HG02642 (cell line): Measurements from ENCODE around the gene SPNS3.
A peak's percentile ranks its signal among the peaks of the same experiment; 100 is the strongest.

ENCODE experiments used
- ATAC-seq: cut with Tn5 transposase; IDR thresholded peaks from one replicate; pipeline ENCODE4 v1.9.1; 2021; ENCODE audit warnings: mild to moderate bottlenecking; ENCODE audit not compliant: unreplicated experiment, poor library complexity

The SPNS3 gene

DNA sequence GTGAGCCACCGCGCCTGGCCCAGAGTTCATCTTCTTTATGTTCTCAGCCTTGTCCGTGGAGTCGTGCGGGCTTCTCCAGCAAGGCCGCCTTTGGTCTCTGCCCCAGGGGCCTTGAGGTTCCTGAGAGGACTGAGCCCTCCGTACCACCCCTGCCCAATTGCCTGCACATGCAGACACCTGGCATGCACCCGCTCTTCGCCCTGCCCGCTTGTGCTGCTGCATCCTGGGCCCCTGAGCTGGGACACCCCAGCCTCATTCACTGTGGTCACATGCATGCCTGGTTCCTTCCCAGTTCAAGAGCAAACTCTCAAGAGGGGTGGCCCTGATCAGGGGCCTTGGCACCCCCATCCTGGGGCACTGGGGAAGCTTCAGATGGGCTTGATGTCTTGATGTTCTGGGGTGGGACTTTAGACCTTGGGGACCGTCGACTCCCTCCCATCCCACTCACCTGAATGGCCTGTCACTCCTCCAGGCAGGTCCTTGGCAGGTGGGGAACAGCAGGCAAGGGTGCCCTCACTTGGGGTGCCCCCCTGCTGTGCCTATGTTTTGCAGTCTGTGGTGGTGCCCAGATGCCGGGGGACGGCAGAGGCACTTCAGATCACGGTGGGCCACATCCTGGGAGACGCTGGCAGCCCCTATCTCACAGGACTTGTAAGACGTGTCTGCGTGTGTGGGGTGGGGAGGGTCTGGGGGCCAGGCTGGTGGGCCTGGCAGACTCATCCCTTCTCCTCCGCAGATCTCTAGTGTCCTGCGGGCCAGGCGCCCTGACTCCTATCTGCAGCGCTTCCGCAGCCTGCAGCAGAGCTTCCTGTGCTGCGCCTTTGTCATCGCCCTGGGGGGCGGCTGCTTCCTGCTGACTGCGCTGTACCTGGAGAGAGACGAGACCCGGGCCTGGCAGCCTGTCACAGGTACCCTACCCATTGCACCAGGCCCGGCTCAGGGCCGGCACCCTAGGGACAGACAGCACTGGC is 52.2 kb downstream of the SPNS3 start:
- ATAC-seq, result no peak

DNA sequence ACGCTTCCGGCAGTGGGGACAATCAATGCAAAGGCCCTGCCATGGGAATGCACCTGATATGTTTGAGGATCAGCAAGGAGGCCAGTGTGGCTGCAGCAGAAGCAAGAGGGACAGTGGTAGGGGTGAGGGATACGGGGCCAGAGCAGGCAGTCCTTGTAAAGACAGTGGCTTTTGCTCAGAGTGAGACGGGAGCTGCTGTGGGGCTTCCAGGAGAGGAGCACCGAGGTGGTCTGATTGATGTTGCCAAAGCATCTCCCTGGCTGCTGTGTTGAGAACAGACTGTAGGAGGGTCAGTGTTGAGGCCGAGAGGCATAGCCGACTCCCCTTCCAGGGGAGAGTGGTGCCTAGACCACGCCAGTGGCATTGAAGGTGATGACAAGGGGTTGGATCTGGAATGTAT is 53.6 kb downstream of the SPNS3 start:
- no peak for ATAC-seq

DNA sequence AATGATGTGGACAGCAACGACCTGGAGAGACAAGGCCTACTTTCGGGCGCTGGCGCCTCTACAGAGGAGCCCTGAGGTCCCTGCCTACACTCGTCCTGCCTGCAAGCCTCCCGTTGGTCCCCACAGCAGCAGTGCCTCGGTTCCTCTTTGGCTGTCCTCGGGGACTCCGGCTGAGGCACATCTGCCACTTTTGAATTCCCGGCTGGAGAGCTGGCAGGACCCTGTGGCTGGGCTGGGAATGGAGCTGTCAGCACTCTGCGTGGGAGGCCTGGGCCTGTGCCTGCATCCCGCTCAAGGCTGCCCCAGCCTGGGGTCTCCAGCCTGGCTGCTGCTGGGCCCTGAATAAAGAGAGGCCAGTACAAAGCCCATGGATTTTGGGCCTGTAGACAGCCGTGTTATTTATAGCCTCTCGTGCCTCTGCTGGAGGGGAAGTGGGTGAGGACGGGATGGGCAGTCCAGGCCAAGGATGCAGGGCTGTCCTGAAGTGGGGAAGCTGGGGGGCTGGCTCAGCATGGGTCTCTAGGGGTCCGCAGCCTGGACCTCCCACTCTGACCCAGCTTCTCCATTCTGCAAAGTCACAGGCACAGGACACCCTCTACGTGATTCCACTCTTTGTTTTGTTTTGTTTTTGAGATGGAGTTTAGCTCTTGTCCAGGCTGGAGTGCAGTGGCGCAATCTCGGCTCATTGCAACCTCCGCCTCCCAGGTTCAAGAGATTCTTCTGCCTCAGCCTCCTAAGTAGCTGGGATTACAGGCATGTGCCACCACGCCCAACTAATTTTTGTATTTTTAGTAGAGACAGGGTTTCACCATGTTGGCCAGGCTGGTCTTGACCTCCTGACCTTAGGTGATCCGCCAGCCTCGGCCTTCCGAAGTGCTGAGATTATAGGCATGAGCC is 54.3 kb downstream of the SPNS3 start:
- no peak for ATAC-seq

DNA sequence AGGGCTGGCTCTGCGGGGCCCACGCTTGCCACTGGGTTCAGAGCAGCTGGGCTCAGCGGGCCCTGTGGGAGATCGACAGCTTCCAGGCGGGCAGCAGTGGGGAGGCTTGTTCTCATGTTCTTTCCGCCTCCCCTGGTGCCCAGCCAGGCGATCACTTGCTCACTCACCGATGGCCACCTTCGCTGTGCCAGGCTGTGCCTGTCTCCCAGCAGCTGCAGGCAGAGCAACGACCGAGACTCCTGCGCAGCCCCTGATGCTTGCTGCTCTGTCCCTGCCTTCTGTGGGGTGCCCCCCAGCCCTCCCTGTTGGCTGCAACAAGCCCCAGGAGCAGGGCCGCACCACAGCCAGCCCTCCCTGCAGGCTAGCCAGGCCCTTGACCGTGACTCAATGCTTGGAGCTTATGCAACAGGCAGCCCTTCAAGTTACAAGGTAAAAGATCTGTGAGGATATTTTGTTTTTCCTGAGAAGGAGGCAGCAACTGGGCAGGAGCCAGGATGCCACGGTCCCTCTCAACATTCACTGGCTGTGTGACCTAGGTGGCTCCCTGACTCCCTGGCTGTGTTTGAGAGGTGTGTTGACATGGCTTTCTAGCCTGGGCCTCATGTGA is 55.4 kb downstream of the SPNS3 start:
- no peak for ATAC-seq

DNA sequence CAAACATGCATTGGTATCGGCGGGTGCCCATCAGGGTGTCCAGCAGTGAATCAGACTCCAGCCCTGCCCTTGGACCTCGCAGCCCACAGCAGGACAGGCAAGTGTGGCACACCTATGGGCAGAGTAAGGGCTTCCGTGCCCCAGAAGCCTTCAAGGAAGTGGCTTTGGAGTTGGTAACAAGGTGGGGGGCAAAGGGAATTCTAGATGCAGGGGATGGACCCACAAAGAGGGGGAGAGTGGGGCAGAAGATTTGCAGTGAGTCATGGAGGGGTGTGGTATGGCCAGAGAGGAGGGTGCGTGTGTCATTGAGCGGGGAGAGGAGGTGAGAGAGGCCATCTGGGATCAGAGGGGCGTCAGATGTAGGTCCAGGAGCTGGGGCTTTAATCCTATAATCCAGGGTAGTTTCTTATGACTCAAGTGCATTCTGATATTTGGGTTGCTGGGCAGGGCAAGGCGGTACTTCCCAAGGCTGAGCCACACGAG is 56.4 kb downstream of the SPNS3 start:
- no peak for ATAC-seq

DNA sequence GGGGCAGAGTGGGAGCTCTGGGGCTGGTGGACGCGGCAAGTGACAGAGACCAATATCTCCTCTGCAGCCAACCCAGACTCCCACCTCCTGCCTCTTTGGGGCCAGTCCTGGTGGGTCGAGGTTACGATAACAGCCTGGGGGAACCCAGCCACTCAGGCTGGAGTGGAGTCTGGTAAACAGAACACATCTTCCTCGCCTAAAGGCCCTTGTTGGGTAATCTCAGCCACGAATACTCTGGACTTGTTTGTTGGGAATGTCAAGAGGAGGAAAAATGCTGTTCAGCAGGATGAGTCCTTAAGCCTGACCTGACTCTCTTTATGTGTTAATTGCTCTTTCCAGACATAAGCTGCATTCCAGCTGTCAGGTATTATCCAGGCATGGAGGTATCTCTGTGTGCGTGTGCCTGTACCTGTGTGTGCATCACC is 56.9 kb downstream of the SPNS3 start:
- ATAC-seq, result no peak

DNA sequence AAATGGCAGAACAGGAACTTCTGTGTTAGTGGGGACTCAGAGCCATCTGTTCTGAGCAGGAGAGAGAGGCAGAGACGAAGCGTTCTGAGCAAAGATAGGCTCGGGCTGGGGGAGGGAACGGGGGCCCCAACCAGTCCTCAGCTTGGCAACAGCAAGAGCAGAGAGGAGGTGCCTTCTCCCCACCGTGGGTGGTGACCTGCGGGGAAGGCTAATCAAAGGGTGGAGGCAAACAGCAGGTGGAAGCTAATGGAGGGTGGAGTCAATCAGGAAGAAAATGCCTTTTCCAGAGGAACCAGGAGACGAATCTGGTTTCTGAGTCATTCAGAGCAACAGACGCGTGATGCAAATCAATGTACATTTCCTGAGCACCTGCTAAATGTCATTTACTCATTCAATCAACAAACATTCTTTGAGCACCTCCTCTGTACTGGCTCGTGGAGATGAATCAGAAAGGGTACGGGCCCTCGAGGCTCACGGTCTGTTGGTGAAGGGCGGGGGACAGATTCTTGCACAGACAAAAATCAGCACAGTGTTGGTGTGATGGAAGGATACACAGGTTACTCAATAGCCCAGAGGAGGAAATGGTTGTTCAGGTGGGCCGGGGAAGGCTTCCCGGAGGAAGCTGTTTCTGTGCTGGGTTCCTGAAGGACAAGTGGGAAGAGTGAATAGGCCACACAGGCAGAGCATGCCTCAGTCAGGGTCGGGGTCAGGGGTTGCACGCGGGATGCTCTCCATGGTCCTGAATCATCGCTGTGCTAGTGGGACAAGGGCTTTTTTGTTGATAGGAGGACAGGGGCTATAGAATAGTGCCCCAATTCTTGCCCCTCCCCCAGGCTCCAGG is 59.2 kb downstream of the SPNS3 start:
- no peak for ATAC-seq

DNA sequence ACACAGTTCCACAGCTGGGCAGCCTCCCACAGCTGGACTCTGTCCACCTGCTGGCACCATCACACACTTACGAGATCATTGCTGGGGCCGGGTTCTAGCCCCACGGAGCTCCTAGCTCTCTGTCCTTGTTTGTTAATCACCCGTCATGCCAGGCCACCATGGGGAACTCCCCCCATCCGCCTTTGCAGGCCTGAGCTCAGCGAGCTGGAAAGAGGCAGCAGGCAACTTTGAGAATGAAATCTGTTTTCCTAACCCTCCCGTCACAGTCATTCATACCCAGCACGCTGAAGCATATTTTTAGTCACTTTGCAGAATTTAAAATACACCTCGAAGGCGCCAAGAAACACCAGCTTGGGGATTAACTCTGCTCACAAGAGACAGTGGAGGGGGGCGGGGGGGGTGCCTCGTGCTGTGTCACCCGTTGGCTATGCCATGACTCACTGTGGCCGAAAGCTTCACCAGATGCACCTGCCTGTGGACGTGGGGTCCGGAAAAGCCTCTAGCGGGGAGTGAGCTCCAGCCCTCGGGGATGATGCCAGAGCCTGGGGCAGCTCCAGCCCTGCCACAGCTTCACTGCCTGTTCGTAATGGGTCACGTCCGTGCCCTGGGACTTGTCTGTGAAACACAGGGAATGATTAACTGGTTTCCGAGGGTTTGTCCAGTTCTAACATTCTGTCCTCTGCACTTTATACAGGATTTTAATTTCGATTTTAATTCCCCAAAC is 63.5 kb downstream of the SPNS3 start:
- ATAC-seq, result no peak

DNA sequence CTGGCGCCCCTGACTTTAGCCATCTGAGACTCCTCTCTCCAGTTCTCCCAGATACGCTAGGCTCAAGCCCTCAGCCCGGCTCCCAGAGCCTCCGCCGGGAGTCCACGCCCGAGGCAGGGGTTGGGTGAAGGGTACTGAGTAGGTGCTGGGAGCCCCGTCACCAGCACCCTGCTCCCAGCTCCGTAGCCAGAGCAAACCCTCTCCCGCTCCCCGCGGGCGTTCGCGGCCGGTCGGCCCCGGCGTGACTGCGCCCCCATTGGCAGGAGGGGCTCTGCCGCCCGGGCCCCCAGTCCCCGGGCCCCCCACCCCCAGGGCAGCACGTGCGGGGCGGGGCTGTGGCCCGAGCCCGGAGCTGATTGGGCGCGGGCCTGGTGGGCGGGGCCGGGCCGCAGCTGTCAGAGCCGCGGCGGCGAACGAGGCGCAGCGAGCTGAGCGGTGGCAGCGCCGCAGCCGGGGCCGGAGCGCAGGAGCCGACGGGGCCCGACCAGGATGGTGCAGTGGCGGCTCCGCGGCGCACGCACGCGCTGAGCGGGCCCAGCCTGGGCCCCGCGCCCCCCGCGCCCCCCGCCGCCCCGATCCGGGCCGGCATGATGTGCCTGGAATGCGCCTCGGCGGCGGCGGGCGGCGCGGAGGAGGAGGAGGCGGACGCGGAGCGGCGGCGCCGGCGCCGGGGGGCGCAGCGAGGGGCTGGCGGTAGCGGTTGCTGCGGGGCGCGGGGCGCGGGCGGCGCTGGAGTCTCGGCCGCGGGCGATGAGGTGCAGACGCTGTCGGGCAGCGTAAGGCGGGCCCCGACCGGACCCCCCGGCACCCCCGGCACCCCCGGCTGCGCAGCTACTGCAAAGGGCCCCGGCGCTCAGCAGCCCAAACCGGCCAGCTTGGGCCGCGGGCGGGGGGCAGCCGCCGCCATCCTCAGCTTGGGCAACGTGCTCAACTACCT is 65.0 kb downstream of the SPNS3 start, which contains the start of gene SPNS2:
Gene SPNS2, plus strand, starts transcription at position 421 of the 937 bp plus-strand sequence. Its CDS starts 167 bp downstream, at position 588.
- peak; percentile 76 for ATAC-seq

DNA sequence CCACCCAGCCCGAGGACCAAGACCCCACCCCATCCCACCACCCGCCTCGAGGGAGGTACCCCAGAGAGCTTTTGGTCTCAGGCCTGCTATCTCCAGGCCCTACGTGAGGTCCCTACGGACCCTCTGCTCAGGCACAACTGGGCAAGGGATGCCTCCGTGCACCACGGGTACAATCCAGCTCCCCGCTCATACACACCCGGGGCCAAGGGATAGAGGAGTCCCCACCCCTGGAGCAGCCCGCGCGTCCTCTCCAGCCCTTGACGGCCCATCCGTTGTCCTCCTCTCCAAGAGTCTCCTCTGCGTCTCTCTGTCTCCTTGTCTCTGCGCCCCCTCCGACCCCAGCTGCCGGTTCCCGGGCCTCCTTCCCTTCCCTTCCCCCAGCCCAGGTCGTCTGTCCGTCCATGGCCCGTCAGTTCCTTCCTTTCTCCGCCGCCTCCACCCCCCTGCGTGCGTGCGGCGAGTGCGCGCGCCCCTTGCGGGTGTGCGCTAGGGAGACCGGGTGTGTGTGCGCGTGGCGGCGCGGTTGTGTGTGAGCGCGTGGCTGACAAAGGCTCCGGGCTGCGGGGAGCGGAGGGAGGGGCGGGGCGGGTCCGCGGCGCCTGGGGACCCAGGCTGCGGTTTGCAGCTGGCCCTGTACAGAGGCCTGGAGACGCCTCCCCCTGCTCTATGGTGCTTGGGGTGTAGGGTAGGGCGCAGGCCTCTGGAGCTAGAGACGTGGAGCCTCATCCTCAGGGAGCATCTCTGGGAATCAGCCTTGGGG is 65.9 kb downstream of the SPNS3 start:
- ATAC-seq, result no peak

DNA sequence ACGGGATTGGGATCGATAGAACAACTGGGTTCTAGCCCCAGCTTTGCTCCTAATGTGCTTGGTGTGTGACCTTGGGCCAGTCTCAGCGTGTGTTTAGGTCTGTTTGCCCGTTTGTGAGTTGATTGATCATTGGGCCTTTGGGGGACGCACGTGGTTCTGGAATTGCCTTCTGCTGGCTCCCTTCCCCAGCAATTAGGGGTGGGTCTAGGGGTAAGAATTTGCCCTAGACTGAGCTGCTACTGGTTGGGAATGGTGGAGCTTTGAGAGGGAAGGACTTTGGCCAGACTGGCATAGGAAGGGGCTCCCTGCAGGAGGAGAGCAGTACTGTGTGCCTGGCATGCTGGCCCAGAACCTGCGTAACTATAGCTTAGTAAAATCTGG is 66.4 kb downstream of the SPNS3 start:
- ATAC-seq, result no peak

DNA sequence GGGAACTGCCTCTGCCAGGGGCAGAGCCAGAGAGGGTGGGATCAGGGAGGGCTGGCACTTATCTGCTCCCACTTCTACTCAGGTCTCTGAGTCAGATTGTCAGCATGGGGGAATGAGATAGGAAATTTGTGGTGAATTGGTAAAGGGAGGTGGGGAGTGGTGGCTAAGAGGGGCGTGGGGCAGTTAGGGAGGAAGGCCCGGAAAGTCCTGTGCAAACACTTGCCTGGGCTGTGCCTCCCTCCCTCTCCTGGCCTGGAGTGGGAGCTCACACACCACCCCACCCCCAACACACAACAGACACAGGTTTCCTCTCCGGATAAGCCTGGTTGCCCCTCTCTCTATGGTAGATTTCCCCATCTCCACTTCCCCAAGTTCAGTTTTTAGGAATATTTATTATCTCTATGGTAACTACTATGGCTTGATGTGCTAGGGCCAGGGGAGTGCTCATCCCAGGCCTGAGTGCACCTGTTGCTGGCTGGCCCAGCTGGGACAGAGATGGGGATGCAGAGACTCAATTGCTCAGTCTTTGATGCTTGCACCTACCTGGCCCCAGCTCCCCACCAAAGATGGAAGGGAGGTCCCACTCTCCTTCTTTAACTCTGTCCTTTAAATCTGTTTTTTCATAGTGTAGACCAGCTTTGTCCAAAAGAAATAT is 67.7 kb downstream of the SPNS3 start:
- no peak for ATAC-seq

DNA sequence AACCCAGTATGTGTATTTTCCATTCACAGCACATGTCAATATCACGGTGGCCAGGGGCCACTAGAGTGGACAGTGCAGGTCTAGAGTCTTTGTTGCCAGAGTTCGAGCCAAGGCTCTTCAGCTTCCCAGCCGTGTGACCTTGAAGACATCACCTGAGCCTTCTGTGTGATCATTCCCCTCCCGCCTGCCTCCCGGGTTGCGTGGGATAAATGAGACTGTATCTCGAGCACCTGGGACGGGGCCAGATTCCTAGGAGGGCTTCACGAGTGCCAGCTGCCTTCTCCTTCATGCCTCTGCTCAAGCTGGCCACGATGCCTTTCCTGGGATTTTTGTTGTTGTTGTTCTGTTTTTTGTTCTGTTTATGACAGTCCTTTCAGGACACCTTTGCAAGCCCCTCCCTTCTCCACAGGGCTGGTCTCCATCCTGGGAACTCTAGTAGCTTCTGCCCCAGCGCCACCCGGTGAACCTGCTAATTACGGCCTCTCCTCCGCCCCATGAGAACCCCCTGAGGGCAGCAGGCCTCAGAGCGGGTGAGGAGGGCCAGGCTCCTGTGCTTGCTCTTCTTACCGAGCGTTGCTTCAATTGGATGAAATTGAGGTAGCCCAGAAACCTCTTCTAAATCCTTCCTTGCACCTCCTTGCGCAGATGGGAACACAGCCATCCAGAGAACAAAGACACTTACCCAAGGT is 68.9 kb downstream of the SPNS3 start:
- no peak for ATAC-seq

DNA sequence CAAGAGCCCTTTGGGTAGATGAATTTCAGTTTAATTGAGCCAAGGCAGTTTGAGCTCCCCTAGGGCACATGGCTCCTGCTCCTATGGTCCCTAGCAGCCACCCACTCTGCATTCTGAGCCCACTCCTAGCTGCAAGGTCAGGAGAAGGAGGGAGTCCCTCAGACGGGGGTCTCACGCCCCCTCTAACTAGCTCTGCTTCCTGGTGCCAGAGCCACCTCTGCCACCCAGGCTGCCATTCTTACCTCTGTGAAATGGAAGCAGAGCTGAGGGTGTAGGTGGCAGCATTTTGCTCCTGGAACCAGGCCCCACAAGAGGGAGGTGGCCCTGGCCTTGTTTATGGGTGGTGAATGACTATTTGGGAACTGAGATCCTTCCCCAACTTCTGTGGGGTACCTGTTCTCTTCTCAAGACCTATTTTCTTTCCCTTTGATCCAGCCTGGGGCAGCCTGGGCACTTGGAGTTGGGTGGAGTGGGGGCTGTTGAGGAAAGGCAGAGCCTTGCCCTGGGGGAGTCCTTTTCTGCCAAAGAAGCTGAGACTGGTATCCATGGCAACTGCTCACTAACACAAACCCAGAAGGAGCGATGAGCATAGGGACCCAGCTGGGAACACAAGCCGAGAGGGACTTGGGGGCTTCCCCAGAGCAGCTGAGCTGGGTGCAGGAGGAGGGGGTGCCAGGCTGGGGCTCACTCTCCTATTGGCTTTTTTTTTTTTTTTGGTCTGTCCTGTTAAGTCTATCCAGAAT is 69.7 kb downstream of the SPNS3 start:
- ATAC-seq, result no peak

DNA sequence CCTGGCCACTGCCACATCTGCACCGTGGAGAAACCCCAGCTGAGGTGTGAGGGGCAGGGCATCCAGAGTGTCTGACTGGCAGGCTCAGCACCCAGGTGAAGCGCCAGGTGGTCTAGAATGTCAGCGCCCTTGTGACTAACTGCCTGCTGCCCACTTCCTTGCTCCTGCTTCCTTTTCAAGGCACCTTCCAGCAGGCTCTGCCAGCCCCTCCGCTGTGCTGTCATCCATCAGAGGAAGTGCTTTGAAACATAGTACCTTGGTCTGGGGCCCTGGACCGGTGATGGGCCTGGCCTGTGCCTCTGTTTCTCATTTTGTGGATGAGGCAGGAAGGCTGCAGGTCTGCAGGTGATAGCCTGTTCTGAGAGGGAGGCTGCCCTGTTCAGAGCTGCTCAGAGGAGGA is 70.4 kb downstream of the SPNS3 start:
- no peak for ATAC-seq
